Endometrial microvascular endothelial cells (primary cell): ENCODE results near the gene KMT2B. TPM values are rescaled to one million over a fixed set of nuclear protein-coding genes. Genes with fewer than 3 reads are reported as not detected.

Experiments
- in situ Hi-C: cut with HindIII; loops from 2 replicates; pipeline ENCODE4 v1.10.0; 2017; ENCODE audit warnings: low sequenced_read_pairs, low pct_unique_long_range_greater_than_20kb; ENCODE audit errors: inconsistent ontology term
- total RNA-seq: library from RNA; depleted of rRNA; stranded (reverse); fragments of >200 nt; gene quantifications from one replicate; pipeline ENCODE4 v1.2.3, GENCODE V29; 2015; ENCODE audit errors: inconsistent ontology term

The KMT2B gene
- total RNA-seq, 1 donor from 2014 or later: 11.1 TPM

DNA sequence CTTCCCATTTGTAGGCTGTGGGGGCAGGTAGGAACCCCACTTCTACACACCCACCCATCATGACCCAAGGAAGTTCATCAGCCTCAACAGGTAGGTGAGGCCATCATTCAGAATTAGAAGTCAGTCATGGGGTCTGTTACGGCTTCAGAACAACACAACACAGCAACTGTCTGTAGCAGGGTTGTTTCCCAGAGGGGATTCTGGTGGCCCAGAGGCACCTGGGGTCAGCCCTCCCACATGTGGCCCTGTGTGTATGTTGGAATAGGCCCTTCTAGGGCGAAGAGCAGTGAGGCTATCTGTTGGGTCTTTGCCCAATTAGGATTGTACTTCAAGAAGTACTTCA, 21.1 kb downstream of the KMT2B start:
- in situ Hi-C loops: no loop called here

- in situ Hi-C loops: no loop called here
Measured at GRCh38 chr19:35739275-35740107, 21.7 kb downstream of the KMT2B start.

DNA sequence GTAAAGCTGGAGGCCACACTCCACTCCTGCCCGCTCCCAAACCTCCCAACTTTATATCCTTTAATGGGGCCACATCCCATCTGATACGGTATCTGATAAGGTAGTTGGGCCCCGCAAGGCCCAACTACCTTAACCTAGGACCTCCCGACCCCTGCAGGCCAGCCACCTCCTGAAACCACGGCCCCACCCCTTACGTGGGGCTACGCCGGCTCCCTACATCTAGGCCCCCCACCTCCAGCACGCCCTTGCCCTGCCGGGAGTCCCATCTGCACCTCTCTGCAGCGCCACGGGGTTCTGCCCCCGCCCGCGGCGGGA, 22.3 kb downstream of the KMT2B start:
- in situ Hi-C loops: no loop called here

DNA sequence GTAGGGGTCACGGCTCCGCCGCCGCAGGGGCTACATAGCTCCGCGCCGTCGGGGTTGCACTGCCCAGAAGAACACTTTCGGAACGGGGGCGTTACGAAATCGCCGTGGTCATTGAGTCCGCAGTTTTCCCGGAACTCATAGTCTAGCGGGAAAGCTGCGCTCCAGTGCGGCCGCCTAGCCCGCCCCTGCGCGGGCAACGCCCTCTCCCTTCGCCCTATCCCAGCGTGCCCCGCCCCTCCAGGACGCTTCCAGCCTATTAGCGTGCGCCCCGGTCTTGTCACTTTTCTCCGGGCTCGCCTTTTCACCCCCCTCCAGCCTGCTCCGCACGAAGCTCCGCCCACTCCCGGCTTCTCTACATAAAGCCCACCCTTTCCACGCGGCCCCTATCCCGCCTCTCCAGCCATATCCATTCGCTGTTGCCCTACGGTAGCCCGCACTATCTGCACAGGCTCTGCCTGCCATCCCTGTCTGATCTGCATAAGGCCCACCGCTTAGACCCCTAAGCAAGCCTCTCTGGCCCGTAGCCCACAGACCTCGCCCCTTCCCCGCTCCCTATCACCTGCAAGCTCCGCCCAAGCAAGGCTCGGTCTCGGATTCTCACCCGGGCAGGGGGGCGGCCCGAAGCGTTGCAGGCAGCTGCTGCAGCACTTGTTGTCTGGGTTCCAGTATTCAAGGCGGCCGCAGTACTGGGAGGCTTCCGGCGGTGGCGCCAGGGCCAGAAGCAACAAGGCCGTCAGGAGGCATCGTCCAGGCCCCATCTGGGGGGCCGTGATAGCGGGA, 22.8 kb downstream of the KMT2B start:
- in situ Hi-C loops: no loop called here

GRCh38 chr19:35741203-35741515, 23.4 kb downstream of the KMT2B start:
- in situ Hi-C loops: no loop called here

- in situ Hi-C loops: no loop called here
Measured at GRCh38 chr19:35742121-35742724, 24.4 kb downstream of the KMT2B start, which contains the start of gene IGFLR1. Gene IGFLR1 (minus strand): TSS chr19:35742452. CDS start chr19:35741180, 1,272 bp downstream.

GRCh38 chr19:35743640-35744429, 26.0 kb downstream of the KMT2B start:
- in situ Hi-C loops: no loop called here

DNA sequence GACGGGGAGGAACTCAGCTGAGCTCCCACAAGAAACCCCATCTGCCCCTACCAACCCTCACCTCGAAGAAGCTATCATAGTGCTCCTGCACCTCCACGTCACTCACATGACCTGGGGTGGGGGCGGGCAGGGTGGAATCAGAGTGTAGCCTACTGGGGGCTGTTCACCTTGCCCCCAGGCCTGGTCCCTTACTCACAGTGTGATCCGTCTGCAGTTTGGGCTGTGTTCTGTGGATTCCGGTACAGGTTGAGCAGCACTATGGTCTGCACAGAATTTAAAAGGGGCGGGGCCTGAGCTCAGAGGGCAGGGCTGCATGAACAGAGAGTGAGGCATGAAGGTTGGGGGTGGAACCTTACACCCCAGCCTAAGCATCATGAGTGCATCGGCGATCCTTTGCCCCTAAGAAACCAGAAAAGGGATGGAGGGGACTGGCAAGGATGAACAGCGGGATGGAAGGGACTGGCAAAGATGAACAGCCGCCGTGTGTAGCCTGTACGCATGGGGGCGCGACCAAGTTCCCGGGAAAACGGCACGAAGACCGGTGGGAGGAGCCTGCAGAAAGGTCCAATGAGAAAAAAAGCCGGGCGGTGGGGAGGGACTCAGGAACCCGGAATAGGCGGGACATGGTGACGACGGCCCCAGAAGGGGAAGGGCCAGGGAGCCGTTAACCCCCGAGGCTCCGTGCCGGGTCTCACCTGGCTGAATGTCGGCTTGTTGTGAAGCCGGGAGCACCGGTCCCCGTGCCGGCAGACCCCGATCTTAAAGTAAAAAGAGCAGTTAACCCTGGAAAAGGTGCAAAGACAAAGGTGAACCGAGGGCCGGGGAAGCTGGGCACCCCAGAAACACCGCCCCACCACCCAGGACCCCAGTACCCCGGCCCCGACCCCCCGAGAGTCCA, 26.9 kb downstream of the KMT2B start:
- in situ Hi-C loops: no loop called here

DNA sequence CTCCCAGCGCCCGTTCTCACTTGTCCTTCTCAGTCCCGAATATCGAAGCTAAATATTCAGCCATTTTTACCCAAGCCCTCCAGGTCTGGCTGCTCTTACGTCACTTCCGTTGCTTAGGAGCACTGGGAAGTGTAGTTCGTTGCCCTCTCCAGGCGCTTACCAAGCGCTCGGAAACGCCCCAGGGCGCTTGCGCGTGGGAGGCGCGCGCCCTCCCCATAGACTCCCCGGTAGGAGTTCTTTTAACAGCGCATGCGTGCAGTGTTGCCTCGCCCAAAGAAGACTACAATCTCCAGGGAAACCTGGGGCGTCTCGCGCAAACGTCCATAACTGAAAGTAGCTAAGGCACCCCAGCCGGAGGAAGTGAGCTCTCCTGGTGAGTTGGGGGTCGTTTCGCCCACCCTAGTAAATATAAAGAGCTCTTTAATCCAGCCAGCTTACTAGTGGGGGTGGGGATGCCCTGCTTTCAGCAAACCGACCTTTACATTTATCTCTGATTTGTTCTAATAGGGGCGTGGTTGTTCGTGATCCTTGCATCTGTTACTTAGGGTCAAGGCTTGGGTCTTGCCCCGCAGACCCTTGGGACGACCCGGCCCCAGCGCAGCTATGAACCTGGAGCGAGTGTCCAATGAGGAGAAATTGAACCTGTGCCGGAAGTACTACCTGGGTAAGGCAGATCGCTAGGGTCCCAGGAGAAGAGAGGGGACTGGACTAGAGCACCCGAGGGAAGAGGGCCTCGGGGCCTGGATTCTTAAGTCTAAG, 27.7 kb downstream of the KMT2B start, which contains the start of the genes PSENEN and U2AF1L4:
TSS of gene PSENEN (plus strand) at position 324 of the 759 bp plus-strand sequence. CDS start at position 604, 280 bp downstream.
TSS of gene U2AF1L4 (minus strand) at position 91 of the 759 bp plus-strand sequence. CDS start at position 64, 27 bp downstream.
- in situ Hi-C loops: no loop called here

- in situ Hi-C loops: no loop called here
Measured at GRCh38 chr19:35746087-35746462, 28.3 kb downstream of the KMT2B start.

DNA sequence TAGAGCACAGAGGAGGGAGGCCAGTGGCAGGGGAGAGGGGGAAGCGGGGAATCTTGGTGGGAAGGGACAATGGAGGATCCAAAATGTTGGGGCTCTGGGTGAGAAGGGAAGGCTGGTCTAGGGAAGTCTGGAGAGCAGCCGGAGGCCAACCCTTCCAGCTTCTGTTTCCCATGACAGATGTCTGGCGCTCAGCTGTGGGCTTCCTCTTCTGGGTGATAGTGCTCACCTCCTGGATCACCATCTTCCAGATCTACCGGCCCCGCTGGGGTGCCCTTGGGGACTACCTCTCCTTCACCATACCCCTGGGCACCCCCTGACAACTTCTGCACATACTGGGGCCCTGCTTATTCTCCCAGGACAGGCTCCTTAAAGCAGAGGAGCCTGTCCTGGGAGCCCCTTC, 28.7 kb downstream of the KMT2B start:
- in situ Hi-C loops: no loop called here

DNA sequence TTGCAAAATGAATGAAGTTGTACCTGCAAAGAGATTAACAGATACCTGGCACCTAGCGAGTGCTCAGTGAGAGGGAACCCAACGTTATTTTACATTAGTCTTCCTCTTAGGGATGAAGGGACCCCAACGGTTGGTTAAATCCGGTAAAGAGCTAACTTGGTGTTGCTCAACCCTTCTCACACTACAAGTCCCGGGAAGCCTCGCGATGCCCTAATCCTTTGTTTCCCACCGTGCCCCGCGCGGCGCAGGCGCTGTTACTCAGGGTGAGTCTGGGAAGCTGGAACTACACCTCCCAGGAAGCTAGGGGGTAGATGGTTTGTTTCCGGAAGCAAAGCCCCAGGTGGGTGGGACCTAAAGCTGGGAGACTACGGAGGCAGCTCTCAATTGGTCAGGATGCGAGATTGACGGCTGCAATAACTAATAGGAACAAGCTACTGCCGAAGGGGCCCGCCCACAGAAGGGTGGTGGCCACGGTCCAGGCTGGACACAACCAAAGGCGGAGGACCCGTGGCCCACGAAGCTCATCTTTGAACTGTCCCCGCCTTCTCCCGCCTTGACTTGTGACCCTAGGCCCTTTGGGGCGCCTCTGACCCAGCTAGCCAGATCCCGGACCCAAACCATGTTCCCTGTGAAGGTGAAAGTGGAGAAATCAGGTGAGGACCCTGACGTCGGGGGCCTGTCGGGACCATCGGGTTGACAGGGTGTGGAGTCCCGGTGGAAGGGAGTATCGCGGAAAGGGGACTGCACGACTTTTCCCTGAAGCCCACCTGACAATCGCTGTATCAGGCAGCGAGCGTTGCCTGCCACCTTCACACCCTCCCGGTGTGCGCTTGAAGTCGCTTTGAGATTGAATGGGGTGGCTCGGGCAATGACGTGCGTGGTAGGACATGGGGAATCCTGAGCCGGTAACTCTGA, 30.6 kb downstream of the KMT2B start, which contains the start of gene LIN37:
TSS of gene LIN37 (plus strand) at position 471 of the 915 bp plus-strand sequence. CDS start at position 620, 149 bp downstream.
- in situ Hi-C loops: no loop called here

- in situ Hi-C loops: no loop called here
Measured at GRCh38 chr19:35750167-35750566, 32.4 kb downstream of the KMT2B start.

DNA sequence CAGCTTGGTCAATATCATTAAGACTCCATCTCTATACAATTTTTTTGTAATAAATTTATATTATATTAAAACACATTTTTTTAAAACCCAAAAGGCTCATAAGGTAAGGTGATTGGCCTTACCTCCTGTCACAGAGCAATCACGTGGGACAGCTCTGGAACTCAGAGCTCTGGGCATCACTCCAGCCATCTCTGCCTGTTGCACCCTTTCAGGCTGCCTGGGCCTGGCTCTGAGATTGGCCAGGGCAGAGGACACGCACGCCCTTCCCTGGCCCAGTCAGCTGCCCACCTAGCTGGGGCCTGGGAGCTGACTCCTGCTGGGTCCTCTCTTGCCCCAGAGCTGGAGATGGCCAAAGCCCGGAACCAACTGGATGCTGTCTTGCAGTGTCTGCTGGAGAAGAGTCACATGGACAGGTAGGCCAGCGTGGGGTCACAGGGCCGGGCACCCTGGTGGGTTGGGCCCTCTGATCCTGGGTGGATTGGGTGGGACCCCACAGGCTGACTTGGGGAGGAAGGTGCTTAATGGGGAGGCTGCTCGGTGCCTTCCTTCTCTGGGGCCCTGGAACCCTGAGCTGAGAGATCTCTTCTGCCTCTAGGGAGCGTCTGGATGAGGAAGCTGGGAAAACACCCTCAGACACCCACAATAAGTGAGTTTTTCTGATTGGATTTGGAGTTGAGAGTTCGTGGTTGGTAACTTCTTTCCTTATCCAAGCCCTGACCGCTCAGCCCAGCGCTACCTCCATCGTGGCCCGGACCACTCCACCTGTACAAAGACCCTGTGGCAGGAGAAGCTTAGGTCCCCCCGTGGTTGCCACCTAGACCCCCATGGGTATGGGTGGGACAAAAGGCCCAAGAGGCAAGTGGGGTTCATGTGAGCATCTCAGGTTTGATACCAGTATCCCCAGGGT, 34.3 kb downstream of the KMT2B start:
- in situ Hi-C loops: no loop called here

GRCh38 chr19:35752746-35753350, 35.0 kb downstream of the KMT2B start:
- in situ Hi-C loops: no loop called here
